ENCODE data around the gene SLC23A2. TPM values are rescaled to one million over a fixed set of nuclear protein-coding genes. Genes with fewer than 3 reads are reported as not detected.
A peak's percentile ranks its signal among the peaks of the same experiment; 100 is the strongest.

SLC23A2 gene
- polyA plus RNA-seq, 1 donor from 2014 or later = 38.3 TPM

- H3K27me3 ChIP-seq (ENCODE audit: insufficient read depth, low read depth, low read length) = no peaks in the 10 kb centered on the region
- no peaks in the 10 kb centered on the region for H3K9me2 ChIP-seq (ENCODE audit: insufficient read depth, low read length)
- no peak overlapping the region for H2AFZ ChIP-seq (ENCODE audit: low read depth, low read length)
- no peaks in the 10 kb centered on the region for H3K79me2 ChIP-seq (replicated peaks; ENCODE audit: insufficient read depth, low read length)
- H3K36me3 ChIP-seq (ENCODE audit: insufficient read depth, low read length) = no peaks in the 10 kb centered on the region
- TF ChIP-seq RAD21 (conservative IDR thresholded peaks at IDR 0.05) (peak; percentile 79), TAF1 (IDR thresholded peaks at IDR 0.05; ENCODE audit: low read depth) (no peak), EP300 (conservative IDR thresholded peaks at IDR 0.05; ENCODE audit: poor library complexity, severe bottlenecking) (no peak), SMC3 (conservative IDR thresholded peaks at IDR 0.05; ENCODE audit: poor library complexity) (peak; percentile 79), MXI1 (conservative IDR thresholded peaks at IDR 0.05; ENCODE audit: poor library complexity, severe bottlenecking) (no peak), POLR2AphosphoS5 (IDR thresholded peaks at IDR 0.05) (no peak), EZH2 (IDR thresholded peaks at IDR 0.05; ENCODE audit: borderline replicate concordance, insufficient read depth, low read length, poor library complexity, severe bottlenecking) (no peak), REST (IDR thresholded peaks at IDR 0.05; ENCODE audit: borderline replicate concordance) (no peak)
- TF ChIP-seq, protein P1, sequence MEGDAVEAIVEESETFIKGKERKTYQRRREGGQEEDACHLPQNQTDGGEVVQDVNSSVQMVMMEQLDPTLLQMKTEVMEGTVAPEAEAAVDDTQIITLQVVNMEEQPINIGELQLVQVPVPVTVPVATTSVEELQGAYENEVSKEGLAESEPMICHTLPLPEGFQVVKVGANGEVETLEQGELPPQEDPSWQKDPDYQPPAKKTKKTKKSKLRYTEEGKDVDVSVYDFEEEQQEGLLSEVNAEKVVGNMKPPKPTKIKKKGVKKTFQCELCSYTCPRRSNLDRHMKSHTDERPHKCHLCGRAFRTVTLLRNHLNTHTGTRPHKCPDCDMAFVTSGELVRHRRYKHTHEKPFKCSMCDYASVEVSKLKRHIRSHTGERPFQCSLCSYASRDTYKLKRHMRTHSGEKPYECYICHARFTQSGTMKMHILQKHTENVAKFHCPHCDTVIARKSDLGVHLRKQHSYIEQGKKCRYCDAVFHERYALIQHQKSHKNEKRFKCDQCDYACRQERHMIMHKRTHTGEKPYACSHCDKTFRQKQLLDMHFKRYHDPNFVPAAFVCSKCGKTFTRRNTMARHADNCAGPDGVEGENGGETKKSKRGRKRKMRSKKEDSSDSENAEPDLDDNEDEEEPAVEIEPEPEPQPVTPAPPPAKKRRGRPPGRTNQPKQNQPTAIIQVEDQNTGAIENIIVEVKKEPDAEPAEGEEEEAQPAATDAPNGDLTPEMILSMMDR (IDR thresholded peaks at IDR 0.05; ENCODE audit: poor library complexity, severe bottlenecking) = peak; percentile 85
- no peak overlapping the region for H3K27ac ChIP-seq (ENCODE audit: low read length)
- H3K9ac ChIP-seq (ENCODE audit: low read length) = no peak overlapping the region
- H4K20me1 ChIP-seq (ENCODE audit: insufficient read depth) = no peaks in the 10 kb centered on the region
- peaks cover 4% of the 10 kb centered on the region for H3K9me3 ChIP-seq (ENCODE audit: low read length)
- H3K4me3 ChIP-seq (ENCODE audit: low read length) = no peak overlapping the region
- H3F3A ChIP-seq (ENCODE audit: insufficient read depth, low read length, poor library complexity, severe bottlenecking) = no peaks in the 10 kb centered on the region
- H3K4me2 ChIP-seq (ENCODE audit: low read length) = no peak overlapping the region
Measured at GRCh38 chr20:4956200-4956810, 45.0 kb downstream of the SLC23A2 start.

- no peaks in the 10 kb centered on the region for H3F3A ChIP-seq (ENCODE audit: insufficient read depth, low read length, poor library complexity, severe bottlenecking)
- TF ChIP-seq RAD21 (conservative IDR thresholded peaks at IDR 0.05) (no peak), SMC3 (conservative IDR thresholded peaks at IDR 0.05; ENCODE audit: poor library complexity) (no peak), EP300 (conservative IDR thresholded peaks at IDR 0.05; ENCODE audit: poor library complexity, severe bottlenecking) (no peak), REST (IDR thresholded peaks at IDR 0.05; ENCODE audit: borderline replicate concordance) (no peak), EZH2 (IDR thresholded peaks at IDR 0.05; ENCODE audit: borderline replicate concordance, insufficient read depth, low read length, poor library complexity, severe bottlenecking) (no peak), POLR2AphosphoS5 (IDR thresholded peaks at IDR 0.05) (no peak), MXI1 (conservative IDR thresholded peaks at IDR 0.05; ENCODE audit: poor library complexity, severe bottlenecking) (no peak), TAF1 (IDR thresholded peaks at IDR 0.05; ENCODE audit: low read depth) (no peak)
- TF ChIP-seq, protein P1 (IDR thresholded peaks at IDR 0.05; ENCODE audit: poor library complexity, severe bottlenecking) = no peak
- no peak overlapping the region for H3K4me2 ChIP-seq (ENCODE audit: low read length)
- H3K9ac ChIP-seq (ENCODE audit: low read length) = no peak overlapping the region
- no peaks in the 10 kb centered on the region for H3K27me3 ChIP-seq (ENCODE audit: insufficient read depth, low read depth, low read length)
- H3K27ac ChIP-seq (ENCODE audit: low read length) = no peak overlapping the region
- no peaks in the 10 kb centered on the region for H3K36me3 ChIP-seq (ENCODE audit: insufficient read depth, low read length)
- no peaks in the 10 kb centered on the region for H3K9me2 ChIP-seq (ENCODE audit: insufficient read depth, low read length)
- H3K9me3 ChIP-seq (ENCODE audit: low read length) = peaks cover 4% of the 10 kb centered on the region
- no peak overlapping the region for H2AFZ ChIP-seq (ENCODE audit: low read depth, low read length)
- H3K79me2 ChIP-seq (replicated peaks; ENCODE audit: insufficient read depth, low read length) = no peaks in the 10 kb centered on the region
- no peak overlapping the region for H3K4me3 ChIP-seq (ENCODE audit: low read length)
- H4K20me1 ChIP-seq (ENCODE audit: insufficient read depth) = no peaks in the 10 kb centered on the region
Measured at GRCh38 chr20:4953881-4954280, 47.4 kb downstream of the SLC23A2 start.

Measured in neural cell (in vitro differentiated cells).